ENCODE data around the gene MYL5. TPM values are rescaled to one million over a fixed set of nuclear protein-coding genes. Genes with fewer than 3 reads are reported as not detected.
"Not testable (repeated sequence)": the region's sequence is repeated elsewhere in the genome, so short reads cannot be mapped to it uniquely, and the experiment has no call there.

The MYL5 gene
- total RNA-seq, 6 donors from 2014 or later = 4.7 to 25.1 (median 17.1) TPM

GRCh38 chr4:665751-666435 lies 8.4 kb upstream of the MYL5 start:
- no peaks in the 10 kb centered on the region for H3K9me3 ChIP-seq
- no peak overlapping the region for H3K4me3 ChIP-seq
- 74 to 78% methylated on average over 5 to 22 of the region's 22 CpGs for WGBS, 2 donors
- no peak overlapping the region for H3K27ac ChIP-seq
- TF ChIP-seq EP300 (IDR thresholded peaks at IDR 0.05) (no peak), POLR2AphosphoS5 (IDR thresholded peaks at IDR 0.05) (no peak), POLR2A (IDR thresholded peaks at IDR 0.05) (no peak)
- TF ChIP-seq, protein P1, sequence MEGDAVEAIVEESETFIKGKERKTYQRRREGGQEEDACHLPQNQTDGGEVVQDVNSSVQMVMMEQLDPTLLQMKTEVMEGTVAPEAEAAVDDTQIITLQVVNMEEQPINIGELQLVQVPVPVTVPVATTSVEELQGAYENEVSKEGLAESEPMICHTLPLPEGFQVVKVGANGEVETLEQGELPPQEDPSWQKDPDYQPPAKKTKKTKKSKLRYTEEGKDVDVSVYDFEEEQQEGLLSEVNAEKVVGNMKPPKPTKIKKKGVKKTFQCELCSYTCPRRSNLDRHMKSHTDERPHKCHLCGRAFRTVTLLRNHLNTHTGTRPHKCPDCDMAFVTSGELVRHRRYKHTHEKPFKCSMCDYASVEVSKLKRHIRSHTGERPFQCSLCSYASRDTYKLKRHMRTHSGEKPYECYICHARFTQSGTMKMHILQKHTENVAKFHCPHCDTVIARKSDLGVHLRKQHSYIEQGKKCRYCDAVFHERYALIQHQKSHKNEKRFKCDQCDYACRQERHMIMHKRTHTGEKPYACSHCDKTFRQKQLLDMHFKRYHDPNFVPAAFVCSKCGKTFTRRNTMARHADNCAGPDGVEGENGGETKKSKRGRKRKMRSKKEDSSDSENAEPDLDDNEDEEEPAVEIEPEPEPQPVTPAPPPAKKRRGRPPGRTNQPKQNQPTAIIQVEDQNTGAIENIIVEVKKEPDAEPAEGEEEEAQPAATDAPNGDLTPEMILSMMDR (IDR thresholded peaks at IDR 0.05) = no peak
- DNase-seq = peak in 1 of 2 donors; percentile 72
- ATAC-seq (ENCODE audit: low FRiP score in 2 of 2) = peak in 1 of 2 donors; percentile 2
- no peaks in the 10 kb centered on the region for H3K27me3 ChIP-seq
- H3K4me1 ChIP-seq = peaks cover 7 to 21% (median 8%) of the 10 kb centered on the region in 4 donors
- H3K36me3 ChIP-seq = peaks cover 0 to 11% (median 0%) of the 10 kb centered on the region in 4 donors

DNA sequence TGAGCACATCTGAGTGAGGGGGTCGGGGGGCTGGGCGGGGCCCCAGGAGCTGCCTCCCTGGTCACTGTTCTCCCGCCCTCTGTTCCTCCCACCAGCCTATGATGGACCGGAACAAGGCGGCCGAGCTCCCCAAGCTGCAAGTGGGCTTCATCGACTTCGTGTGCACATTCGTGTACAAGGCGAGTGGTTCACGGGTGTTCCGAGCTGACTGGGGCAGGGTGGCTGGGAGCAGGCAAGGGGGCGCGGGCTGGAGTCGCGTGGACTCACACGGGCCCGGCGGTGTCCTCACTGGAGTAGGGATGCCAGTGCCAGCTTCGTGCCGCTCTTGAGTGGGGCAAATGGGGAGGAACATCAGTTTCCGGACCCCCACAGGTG lies 7.9 kb upstream of the MYL5 start:
- ATAC-seq (ENCODE audit: low FRiP score in 2 of 2) (no peak), DNase-seq (peak in 1 of 2 donors; percentile 83)
- H3K27me3 ChIP-seq = no peaks in the 10 kb centered on the region
- H3K36me3 ChIP-seq = peaks cover 0 to 16% (median 1%) of the 10 kb centered on the region in 4 donors
- peaks cover 7 to 21% (median 8%) of the 10 kb centered on the region in 4 donors for H3K4me1 ChIP-seq
- H3K27ac ChIP-seq = no peak overlapping the region
- H3K9me3 ChIP-seq = no peaks in the 10 kb centered on the region
- H3K4me3 ChIP-seq = no peak overlapping the region
- WGBS, 2 donors = 87 to 89% methylated on average over 8 to 22 of the region's 22 CpGs
- TF ChIP-seq POLR2AphosphoS5 (IDR thresholded peaks at IDR 0.05) (no peak), EP300 (IDR thresholded peaks at IDR 0.05) (no peak), POLR2A (IDR thresholded peaks at IDR 0.05) (no peak)
- TF ChIP-seq, protein P1 (IDR thresholded peaks at IDR 0.05) = no peak

- Histone ChIP-seq H3K36me3 (peaks cover 0 to 22% (median 7%) of the 10 kb centered on the region in 4 donors), H3K4me3 (no peak overlapping the region), H3K27me3 (no peaks in the 10 kb centered on the region), H3K4me1 (peaks cover 7 to 21% (median 8%) of the 10 kb centered on the region in 4 donors), H3K9me3 (no peaks in the 10 kb centered on the region), H3K27ac (no peak overlapping the region)
- WGBS, 2 donors = 92 to 93% methylated on average over 17 to 28 of the region's 28 CpGs
- TF ChIP-seq EP300 (IDR thresholded peaks at IDR 0.05) (no peak), POLR2AphosphoS5 (IDR thresholded peaks at IDR 0.05) (no peak), POLR2A (IDR thresholded peaks at IDR 0.05) (no peak)
- TF ChIP-seq, protein P1 (IDR thresholded peaks at IDR 0.05) = no peak
- peak in 1 of 2 donors; percentile 53 for DNase-seq
- no peak for ATAC-seq (ENCODE audit: low FRiP score in 2 of 2)
Observed at GRCh38 chr4:666822-667544, 7.4 kb upstream of the MYL5 start.

DNA sequence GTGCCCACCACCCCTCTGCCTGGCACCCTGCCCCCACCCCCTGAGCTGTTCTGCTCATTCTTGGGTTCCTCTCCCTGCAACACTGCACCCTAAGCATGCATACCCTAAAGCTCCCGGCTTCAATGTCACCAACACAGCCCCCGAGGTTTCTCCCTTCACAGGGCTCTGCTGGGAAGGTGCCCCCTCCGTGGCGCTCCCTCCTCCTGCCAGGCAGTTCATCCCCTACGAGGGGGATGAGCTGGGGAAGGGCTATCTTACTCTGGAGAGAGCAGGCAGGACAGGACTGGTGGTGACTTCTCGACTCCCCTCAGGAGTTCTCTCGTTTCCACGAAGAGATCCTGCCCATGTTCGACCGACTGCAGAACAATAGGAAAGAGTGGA lies 6.8 kb upstream of the MYL5 start:
- TF ChIP-seq EP300 (IDR thresholded peaks at IDR 0.05) (no peak), POLR2AphosphoS5 (IDR thresholded peaks at IDR 0.05) (no peak), POLR2A (IDR thresholded peaks at IDR 0.05) (no peak)
- TF ChIP-seq, protein P1 (IDR thresholded peaks at IDR 0.05) = no peak
- peaks cover 7 to 22% (median 8%) of the 10 kb centered on the region in 4 donors for H3K4me1 ChIP-seq
- WGBS, 2 donors = 64 to 78% methylated on average over 6 to 10 of the region's 10 CpGs
- no peak overlapping the region for H3K27ac ChIP-seq
- DNase-seq (no peak), ATAC-seq (ENCODE audit: low FRiP score in 2 of 2) (no peak)
- H3K4me3 ChIP-seq = no peak overlapping the region
- H3K36me3 ChIP-seq = peaks cover 3 to 28% (median 12%) of the 10 kb centered on the region in 4 donors
- no peaks in the 10 kb centered on the region for H3K9me3 ChIP-seq
- no peaks in the 10 kb centered on the region for H3K27me3 ChIP-seq

- H3K4me1 ChIP-seq = peaks cover 5 to 25% (median 9%) of the 10 kb centered on the region in 4 donors
- H3K9me3 ChIP-seq; DNase-seq; H3K4me3 ChIP-seq; ATAC-seq (ENCODE audit: low FRiP score in 2 of 2); H3K27me3 ChIP-seq; H3K27ac ChIP-seq: not testable (repeated sequence)
- peaks cover 3 to 32% (median 15%) of the 10 kb centered on the region in 4 donors for H3K36me3 ChIP-seq
- 91 to 94% methylated on average over 6 of the region's 6 CpGs for WGBS, 2 donors
Observed at GRCh38 chr4:668219-668618, 6.1 kb upstream of the MYL5 start.

- H3K27me3 ChIP-seq; ATAC-seq (ENCODE audit: low FRiP score in 2 of 2); H3K9me3 ChIP-seq; H3K4me3 ChIP-seq; H3K27ac ChIP-seq; DNase-seq: not testable (repeated sequence)
- Histone ChIP-seq H3K4me1 (peaks cover 6 to 18% (median 11%) of the 10 kb centered on the region in 4 donors), H3K36me3 (peaks cover 3 to 32% (median 15%) of the 10 kb centered on the region in 4 donors)
- 96 to 97% methylated on average over 9 to 11 of the region's 11 CpGs for WGBS, 2 donors
Observed at GRCh38 chr4:669806-670559, 4.4 kb upstream of the MYL5 start.
